Hindlimb muscle (tissue), 1 donor: ENCODE data around the gene RANGAP1. TPM values are rescaled to one million over a fixed set of nuclear protein-coding genes. Genes with fewer than 3 reads are reported as not detected.

Source experiments
- DNase-seq: peaks from one replicate; pipeline ENCODE4 v3.0.0-alpha.2; 2013
- polyA plus RNA-seq: library from polyadenylated mRNA; unstranded; fragments of 120-200 nt; gene quantifications from one replicate; pipeline ENCODE4 v1.2.1, GENCODE V29; 2013; ENCODE audit not compliant: insufficient read length

The RANGAP1 gene
- polyA plus RNA-seq, 1 donor: 31.1 TPM

DNA sequence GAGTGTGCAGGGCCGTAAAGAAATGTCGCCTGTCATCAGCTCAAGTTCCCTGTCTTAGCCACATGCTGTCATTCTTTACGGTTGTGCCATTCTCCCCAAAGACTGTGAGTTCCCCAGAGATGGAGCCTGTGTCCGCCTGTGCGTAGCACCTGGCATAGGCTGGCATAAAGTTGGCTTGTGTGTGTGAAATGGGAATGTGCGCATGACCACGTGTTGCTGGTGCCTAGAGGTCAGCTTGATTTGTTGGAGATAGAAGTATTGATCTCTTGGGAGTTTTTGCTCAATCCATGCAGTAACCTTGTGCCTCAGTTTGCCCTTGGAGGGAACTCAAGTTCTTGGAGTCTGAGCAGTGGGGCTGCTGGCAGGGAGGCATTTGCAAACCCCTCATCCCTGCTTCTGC lies 54.6 kb downstream of the RANGAP1 start:
- no peak for DNase-seq

DNA sequence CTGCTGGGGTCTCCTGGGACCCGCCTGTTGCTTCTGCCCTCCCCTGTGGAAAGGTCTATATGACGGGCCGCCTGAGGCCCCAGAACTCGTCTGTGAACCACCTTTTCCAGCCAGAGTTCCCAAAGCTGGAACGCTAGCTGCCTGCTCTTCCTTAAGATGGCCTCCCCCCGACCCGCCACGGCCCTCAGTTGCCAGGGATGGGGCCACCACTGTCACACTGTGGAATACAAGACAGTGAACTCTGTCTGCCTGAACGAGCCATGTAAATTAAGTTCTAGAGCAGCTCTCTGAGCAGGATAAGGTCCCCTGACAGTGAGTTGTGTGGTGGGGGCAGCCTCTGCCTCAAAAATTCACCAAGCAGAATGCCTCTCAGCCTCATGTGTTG lies 55.6 kb downstream of the RANGAP1 start:
- DNase-seq: no peak

GRCh38 chr22:41229730-41230400 lies 56.1 kb downstream of the RANGAP1 start:
- no peak for DNase-seq

DNA sequence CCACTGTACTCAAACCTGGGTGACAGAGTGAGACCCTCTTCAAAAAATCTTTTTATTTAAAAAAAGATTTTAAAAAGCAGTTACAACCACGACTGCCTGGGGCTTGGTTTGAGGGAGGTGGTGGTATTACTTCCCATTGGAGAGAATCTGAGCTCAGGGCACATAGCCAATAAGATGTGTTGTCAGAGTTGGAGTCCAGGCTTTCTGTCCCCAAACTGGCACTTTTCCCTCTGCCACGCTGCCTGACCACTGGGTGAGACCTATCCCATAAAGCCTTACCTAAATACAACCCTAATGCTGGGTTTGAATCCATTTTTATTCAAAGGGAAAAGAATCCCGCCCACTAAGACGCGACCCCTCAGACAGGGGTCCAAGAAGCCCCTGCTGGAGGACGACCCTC lies 56.8 kb downstream of the RANGAP1 start:
- DNase-seq: no peak

DNA sequence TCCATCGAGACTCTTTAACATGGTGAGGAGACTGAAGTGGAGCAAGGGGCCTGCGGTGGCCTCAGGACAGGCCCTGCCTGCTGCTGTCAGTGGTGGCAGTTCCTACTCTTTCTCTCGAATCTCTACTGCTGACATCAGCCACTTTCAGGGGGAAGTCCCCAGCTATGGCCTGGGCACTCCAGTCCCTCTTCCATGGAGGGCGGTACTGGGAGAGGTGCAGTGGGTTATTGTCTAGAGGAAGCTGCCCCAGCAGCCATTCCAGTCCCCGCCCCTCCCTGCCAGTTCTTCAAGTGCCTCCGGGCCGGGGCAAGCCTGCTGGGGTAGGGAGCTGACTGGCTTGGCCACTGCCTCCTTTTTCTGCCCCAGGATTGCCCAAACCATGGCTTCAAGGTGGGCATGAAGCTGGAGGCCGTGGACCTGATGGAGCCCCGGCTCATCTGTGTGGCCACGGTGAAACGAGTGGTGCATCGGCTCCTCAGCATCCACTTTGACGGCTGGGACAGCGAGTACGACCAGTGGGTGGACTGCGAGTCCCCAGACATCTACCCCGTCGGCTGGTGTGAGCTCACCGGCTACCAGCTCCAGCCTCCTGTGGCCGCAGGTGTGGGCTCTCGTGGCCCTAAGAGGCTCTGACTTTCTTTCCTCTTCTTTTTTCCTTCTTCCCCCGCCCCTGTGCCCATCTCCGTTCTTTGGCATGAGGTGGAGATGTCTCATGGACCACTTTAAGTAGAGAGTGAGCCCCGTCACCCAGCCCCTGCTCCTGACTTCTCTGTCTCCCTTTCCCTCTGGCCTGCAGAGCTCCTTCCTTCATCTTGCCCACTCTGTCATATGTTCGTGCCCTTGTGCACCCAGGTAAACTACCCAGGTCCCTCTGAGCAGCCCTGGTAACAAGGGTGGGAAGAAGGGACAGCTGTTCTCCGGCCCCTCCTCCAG lies 59.0 kb downstream of the RANGAP1 start:
- DNase-seq: no peak

DNA sequence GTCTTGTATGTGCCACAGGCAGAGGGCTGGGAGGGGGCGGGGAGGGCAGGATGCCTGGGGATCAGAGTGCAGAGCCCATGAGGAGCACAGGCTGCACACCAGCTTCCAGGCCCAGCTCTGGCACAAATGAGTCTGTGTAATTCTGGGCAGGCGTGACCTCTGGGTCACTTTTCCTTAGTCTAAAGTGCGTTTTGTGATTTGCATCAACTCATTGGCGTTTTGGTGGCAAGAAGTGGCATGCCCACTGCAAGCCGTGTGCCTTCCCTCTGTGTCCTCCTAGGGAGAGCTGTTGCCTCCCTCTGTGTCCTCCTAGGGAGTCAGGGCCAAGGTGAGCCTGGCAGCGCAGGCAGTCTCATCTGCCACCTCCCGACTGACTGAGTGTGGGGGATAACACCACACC lies 62.5 kb downstream of the RANGAP1 start:
- DNase-seq: no peak

- no peak for DNase-seq
Observed at GRCh38 chr22:41222846-41223507, 63.0 kb downstream of the RANGAP1 start.

GRCh38 chr22:41217553-41218157 lies 68.3 kb downstream of the RANGAP1 start:
- DNase-seq: peak; percentile 40

DNA sequence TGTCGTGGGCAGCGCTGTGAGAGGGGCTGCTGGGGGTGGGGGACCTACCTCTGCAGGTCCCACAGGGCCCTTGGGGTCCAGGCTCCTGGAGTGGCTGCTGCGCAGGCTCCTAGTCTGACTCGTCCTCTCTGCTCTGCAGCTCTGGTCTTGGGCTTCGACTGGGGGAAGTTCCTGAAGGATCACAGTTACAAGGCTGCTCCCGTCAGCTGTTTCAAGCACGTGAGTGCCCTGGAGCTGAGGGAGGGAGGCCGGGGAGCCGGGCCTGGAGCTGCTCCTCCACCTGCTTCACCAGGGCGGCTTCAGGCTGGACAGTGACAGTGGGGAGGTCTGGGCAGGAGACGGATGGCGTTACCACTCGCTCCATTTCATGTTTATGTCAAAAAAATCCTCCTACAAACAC lies 69.0 kb downstream of the RANGAP1 start:
- no peak for DNase-seq

DNA sequence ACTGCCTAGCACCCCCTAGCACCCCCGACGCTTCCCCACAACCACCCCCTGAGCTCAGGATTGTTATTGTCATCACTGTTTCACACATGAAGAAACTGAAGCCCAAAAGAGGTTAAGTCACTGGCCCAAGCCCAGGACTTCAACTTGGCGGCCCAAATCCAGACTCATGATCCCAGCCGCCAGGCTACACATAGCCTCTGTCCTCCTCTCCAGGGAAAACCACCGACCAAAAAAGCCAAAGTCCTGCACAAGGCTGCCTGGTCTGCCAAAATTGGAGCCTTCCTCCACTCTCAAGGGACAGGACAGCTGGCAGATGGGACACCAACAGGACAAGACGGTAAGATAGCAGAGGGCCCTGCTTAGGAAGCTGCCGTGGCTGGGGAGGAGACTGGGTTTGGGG lies 70.1 kb downstream of the RANGAP1 start:
- no peak for DNase-seq

GRCh38 chr22:41215409-41215808 lies 70.6 kb downstream of the RANGAP1 start:
- DNase-seq: no peak

DNA sequence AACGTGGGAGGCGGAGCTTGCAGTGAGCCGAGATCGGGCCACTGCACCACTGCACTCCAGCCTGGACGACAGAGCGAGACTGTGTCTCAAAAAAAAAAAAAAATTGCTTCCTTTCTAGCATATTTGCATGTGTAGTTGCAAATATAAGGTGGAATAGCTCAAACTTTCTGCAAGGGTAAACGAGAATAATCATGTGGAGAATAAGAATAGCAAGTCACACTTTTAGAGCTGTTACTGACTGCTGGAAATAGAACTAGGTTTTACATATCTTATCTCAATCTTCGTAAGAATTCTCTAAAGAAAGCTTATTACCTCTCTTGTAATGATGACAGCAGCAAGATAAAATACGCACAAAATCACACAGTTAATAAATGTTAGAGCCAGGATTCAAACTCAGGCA lies 79.3 kb downstream of the RANGAP1 start:
- DNase-seq: no peak

DNA sequence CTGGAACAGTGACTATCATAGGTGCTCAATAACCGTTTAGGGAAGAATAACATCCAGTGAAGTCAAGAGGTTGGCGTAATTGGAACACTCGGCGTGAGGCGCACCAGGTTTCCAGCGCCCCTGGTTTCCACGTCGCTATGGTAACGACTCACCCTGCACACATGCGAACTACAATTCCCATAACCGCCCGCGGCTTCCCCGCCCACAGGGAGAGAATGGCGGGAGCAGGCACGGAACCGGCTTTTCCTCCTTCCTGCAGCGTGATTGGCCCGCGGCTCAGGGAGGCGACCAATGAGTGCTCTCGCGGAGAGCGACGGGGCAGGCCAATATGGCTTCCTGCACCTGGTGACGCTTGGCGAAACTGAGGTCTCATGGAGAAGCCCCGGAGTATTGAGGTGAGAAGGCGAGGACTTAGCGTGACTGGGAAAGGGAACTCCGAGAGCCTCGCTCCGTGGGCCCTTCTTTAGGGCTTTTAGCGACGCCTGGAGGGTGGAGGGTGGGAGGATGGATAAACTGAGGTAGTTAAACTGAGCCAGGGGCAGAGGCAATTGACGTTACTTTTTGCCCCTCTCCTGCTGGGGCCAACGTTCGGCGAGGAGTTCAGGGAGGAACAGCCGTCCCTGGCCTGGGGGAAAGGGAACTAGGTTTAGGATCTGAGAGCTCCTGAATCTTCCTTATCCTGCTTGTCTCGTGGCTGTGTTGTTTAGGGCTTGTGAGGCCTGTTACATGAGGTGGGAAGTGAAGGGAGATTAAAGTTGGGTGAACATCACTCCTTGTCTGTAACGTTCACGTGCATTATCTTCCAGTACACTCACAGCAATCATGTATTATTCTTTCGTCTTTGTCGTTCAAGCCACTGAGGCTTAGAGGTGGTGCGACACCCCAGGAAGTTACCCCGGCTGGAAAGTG lies 80.7 kb downstream of the RANGAP1 start, which contains the start of gene L3MBTL2:
Gene L3MBTL2, plus strand, starts transcription at position 321 of the 909 bp plus-strand sequence. Its CDS starts 51 bp downstream, at position 372.
- peak; percentile 94 for DNase-seq

DNA sequence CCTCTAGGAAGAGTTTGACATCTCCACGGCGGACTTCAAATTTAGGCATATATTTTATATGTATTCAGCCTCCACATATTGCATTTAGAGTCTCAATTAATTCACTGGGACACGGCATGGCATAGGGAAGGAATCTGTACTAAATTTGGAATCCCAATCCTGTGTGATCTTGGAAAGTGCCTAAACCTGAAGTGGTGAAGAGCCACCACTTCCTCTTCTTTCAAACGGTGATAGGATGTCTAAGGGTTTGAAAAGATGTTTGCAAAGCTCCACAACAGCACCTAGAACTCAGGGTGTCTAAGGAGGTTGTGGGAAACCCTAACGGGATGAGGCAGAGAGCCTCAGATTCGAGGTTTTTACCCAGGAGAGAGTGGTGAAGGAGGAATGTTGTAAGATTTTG lies 81.9 kb downstream of the RANGAP1 start:
- no peak for DNase-seq

DNA sequence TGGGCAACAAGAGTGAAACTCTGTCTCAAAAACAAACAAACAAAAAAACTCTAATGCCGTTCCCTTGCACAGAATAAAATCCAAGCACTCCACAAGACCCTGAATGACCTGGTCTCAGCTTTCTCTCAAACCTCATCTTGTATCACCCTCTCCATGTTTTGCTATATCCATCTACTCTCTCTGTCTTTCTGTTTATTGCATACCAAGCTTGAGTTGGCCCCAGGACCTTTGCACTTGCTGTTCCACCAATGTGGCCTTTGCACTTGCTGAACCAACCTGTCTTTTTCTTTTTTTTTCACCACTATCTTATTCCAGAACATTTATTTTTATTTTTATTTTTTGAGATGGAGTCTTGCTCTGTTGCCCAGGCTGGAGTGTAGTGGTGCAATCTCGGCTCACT lies 82.9 kb downstream of the RANGAP1 start:
- DNase-seq: no peak

DNA sequence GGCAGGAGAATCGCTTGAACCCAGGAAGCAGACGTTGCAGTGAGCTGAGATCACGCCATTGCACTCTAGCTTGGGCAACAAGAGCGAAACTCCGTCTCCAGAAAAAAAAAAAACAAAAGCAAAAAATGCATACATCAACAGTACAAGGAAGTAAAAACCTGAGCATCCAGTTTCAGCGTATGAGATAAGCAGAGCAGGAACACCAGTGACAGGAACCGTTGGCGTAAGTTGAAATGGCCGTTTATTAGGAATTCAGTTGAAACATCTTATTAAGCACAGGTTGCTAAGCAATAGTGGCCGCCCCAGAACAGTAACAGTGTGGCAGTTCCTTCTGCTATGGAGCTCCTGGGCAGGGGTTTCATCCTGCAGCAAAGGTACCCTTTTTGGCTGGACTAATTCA lies 84.8 kb downstream of the RANGAP1 start:
- no peak for DNase-seq

GRCh38 chr22:41198027-41198580 lies 87.9 kb downstream of the RANGAP1 start:
- DNase-seq: no peak

GRCh38 chr22:41197038-41197972 lies 88.7 kb downstream of the RANGAP1 start:
- peak; percentile 80 for DNase-seq
